Measurements from ENCODE around the gene CXCR3. TPM values are rescaled to one million over a fixed set of nuclear protein-coding genes. Genes with fewer than 3 reads are reported as not detected.
"Not testable (repeated sequence)": the region's sequence is repeated elsewhere in the genome, so short reads cannot be mapped to it uniquely, and the experiment has no call there.

CXCR3 gene
- total and polyA plus RNA-seq, 10 of the 15 experiments (the other 5 are each of a cell fraction or from before 2014, with no cell fraction given), result 1.4 to 48.2 (median 15.7) TPM

DNA sequence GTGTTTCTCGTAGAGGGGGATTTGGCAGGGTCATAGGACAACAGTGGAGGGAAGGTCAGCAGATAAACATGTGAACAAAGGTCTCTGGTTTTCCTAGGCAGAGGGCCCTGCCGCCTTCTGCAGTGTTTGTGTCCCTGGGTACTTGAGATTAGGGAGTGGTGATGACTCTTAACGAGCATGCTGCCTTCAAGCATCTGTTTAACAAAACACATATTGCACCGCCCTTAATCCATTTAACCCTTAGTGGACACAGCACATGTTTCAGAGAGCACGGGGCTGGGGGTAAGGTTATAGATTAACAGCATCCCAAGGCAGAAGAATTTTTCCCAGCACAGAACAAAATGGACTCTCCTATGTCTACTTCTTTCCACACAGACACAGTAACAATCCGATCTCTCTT is 26.1 kb upstream of the CXCR3 start:
- WGBS (ENCODE audit: insufficient coverage, insufficient replicate concordance, low lambda C conversion rate, missing lambda C conversion rate), result 53% methylated on average over 6 of the region's 6 CpGs
- DNase-seq (ENCODE audit: low read depth, low spot score); intact Hi-C loops (cut with micrococcal nuclease; ENCODE audit: unreplicated experiment); H3K27ac ChIP-seq (ENCODE audit: control insufficient read depth, insufficient read depth); FAIRE-seq; CTCF ChIA-PET; H3K4me3 ChIP-seq; H2AFZ ChIP-seq (ENCODE audit: control insufficient read depth, low read depth, low read length); H3K4me2 ChIP-seq (ENCODE audit: control insufficient read depth, insufficient read depth); POLR2A ChIA-PET; ATAC-seq; in situ Hi-C loops (cut with MboI); H4K20me1 ChIP-seq (ENCODE audit: control insufficient read depth, insufficient read depth); H3K9ac ChIP-seq (ENCODE audit: control insufficient read depth, insufficient read depth, low read length); BruUV-seq (replicated peaks); H3K27me3 ChIP-seq (replicated peaks in 1 of 2; ENCODE audit: control insufficient read depth in 2 of 2, insufficient read depth in 2 of 2, low read length in 1 of 2); H3K36me3 ChIP-seq (ENCODE audit: control insufficient read depth in 2 of 2, insufficient read depth in 2 of 2, low read length in 1 of 2); H3K4me1 ChIP-seq (ENCODE audit: control insufficient read depth, insufficient read depth, low read length); SMC1A ChIA-PET (ENCODE audit: uncharacterized antibody, unreplicated experiment); H3K9me3 ChIP-seq (replicated peaks; ENCODE audit: control insufficient read depth, insufficient read depth, low read length); H3K79me2 ChIP-seq (ENCODE audit: control insufficient read depth, insufficient read depth, low read length); RAD21 ChIA-PET (ENCODE audit: unreplicated experiment): not testable (repeated sequence)

DNA sequence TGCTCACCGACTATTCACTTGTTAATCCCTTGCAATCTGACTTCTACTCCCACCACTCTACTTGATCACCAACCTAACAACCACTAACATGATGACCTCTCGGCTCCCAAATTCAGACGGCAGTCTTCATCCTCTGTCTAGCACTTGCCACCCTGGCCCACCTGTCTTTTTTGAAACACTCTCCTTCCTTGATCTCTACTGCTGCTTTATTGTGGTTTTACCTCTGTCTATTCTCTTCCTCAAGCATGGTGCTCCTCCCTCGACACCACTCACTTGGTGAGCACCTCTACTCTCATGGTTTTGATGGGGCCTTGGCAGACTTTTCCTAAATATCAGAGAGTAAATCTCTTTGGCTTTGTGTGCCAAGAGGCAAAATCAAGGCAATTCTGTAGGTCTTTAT is 21.7 kb upstream of the CXCR3 start:
- RAD21 ChIA-PET (ENCODE audit: unreplicated experiment), result no interaction called here
- Histone ChIP-seq H3K27me3 (replicated peaks in 1 of 2; ENCODE audit: control insufficient read depth in 2 of 2, insufficient read depth in 2 of 2, low read length in 1 of 2) (no peaks in the 10 kb centered on the region), H3K9ac (ENCODE audit: control insufficient read depth, insufficient read depth, low read length) (no peak overlapping the region), H3K79me2 (ENCODE audit: control insufficient read depth, insufficient read depth, low read length) (no peaks in the 10 kb centered on the region), H3K4me1 (ENCODE audit: control insufficient read depth, insufficient read depth, low read length) (peaks cover 16% of the 10 kb centered on the region), H3K4me2 (ENCODE audit: control insufficient read depth, insufficient read depth) (no peak overlapping the region), H3K4me3 (no peak overlapping the region), H3K36me3 (ENCODE audit: control insufficient read depth in 2 of 2, insufficient read depth in 2 of 2, low read length in 1 of 2) (no peaks in the 10 kb centered on the region), H3K27ac (ENCODE audit: control insufficient read depth, insufficient read depth) (no peak overlapping the region), H3K9me3 (replicated peaks; ENCODE audit: control insufficient read depth, insufficient read depth, low read length) (no peaks in the 10 kb centered on the region), H2AFZ (ENCODE audit: control insufficient read depth, low read depth, low read length) (no peak overlapping the region), H4K20me1 (ENCODE audit: control insufficient read depth, insufficient read depth) (no peaks in the 10 kb centered on the region)
- POLR2A ChIA-PET, result no interaction called here
- intact Hi-C loops (cut with micrococcal nuclease; ENCODE audit: unreplicated experiment) (no loop called here), in situ Hi-C loops (cut with MboI) (no loop called here)
- CTCF ChIA-PET, result interaction anchor here (0.6 kb wide), 1 partner anchor 12 kb away, joined by 4 read pairs; no protein-coding TSS in a partner anchor
- WGBS (ENCODE audit: insufficient coverage, insufficient replicate concordance, low lambda C conversion rate, missing lambda C conversion rate), result 43% methylated on average over 4 of the region's 4 CpGs
- no peak for ATAC-seq
- BruUV-seq (replicated peaks), result no TSS peak
- no peak for FAIRE-seq
- TF ChIP-seq ZNF24 (IDR thresholded peaks at IDR 0.05) (no peak), ZNF592 (IDR thresholded peaks at IDR 0.05) (no peak), NR2C2 (IDR thresholded peaks at IDR 0.05; ENCODE audit: borderline replicate concordance, control insufficient read depth, insufficient read length, low read depth) (no peak), IRF3 (IDR thresholded peaks at IDR 0.05) (no peak), MTA2 (IDR thresholded peaks at IDR 0.05; ENCODE audit: low read depth) (no peak), BACH1 (IDR thresholded peaks at IDR 0.05; ENCODE audit: borderline replicate concordance) (no peak), IRF5 (IDR thresholded peaks at IDR 0.05; ENCODE audit: borderline replicate concordance) (no peak), TBL1XR1 (IDR thresholded peaks at IDR 0.05; ENCODE audit: low read depth, low read length) (no peak), HDGF (IDR thresholded peaks at IDR 0.05) (no peak), GABPA (IDR thresholded peaks at IDR 0.05; ENCODE audit: low read depth) (no peak)
- SMC1A ChIA-PET (ENCODE audit: uncharacterized antibody, unreplicated experiment), result no interaction called here
- DNase-seq (ENCODE audit: low read depth, low spot score), result no peak
